ENCODE results near the gene IWS1. TPM values are rescaled to one million over a fixed set of nuclear protein-coding genes. Genes with fewer than 3 reads are reported as not detected.

IWS1 gene
- total and polyA plus RNA-seq, 12 donors = 17.8 to 51.9 (median 24.9) TPM

DNA sequence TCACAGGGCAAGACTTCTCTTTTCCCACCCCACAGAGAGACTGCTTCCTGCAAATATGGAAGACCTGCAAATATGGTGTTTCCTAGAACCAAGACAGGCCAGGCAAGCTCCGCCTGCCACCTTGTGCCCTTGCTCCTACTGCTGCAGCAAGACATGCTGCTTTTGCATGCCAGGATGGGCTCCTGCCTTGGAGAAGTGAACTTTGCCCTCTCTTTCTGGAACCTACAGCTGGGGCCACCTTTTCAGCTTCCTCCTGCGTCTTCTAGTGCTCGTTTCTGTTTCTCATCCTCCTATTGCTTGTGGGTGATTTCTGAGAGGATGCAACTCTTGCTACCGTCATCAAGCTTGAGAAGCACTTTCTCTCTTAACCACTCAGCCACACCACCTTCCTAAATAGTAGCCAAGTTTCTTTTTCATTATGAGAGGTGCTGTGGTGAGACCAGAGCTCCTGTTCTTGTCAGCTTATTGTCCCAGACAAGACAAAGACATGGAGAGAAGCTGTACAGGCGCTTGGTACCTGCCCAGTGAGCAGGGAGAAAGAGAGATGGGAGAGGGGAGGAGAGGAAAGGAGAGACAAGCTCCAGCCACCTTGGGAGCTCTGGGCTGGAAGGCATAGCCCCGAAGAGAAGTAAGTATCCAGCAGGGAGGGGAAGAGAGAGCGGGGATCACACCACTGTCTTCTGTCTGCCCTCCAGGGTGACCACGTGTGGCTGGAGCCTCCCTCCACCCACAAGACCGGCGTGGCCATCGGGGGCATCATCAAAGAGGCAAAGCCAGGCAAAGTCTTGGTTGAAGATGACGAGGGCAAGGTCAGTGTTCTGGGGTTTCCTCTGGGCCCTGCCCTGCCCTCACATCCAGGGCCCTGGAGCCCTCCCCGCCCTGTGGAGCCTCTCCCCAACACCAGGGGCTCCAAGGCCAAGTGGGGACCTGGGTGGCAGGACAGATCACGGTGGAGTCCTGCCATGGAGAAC, 37.5 kb upstream of the IWS1 start:
- Histone ChIP-seq H3K27me3 (no peaks in the 10 kb centered on the region), H3K27ac (no peak overlapping the region), H3K4me1 (replicated peaks in 1 of 2) (no peaks in the 10 kb centered on the region), H3K36me3 (replicated peaks in 1 of 2) (no peaks in the 10 kb centered on the region), H3K4me3 (no peak overlapping the region), H3K9me3 (replicated peaks in 1 of 3) (no peaks in the 10 kb centered on the region)
- TF ChIP-seq, protein P1, sequence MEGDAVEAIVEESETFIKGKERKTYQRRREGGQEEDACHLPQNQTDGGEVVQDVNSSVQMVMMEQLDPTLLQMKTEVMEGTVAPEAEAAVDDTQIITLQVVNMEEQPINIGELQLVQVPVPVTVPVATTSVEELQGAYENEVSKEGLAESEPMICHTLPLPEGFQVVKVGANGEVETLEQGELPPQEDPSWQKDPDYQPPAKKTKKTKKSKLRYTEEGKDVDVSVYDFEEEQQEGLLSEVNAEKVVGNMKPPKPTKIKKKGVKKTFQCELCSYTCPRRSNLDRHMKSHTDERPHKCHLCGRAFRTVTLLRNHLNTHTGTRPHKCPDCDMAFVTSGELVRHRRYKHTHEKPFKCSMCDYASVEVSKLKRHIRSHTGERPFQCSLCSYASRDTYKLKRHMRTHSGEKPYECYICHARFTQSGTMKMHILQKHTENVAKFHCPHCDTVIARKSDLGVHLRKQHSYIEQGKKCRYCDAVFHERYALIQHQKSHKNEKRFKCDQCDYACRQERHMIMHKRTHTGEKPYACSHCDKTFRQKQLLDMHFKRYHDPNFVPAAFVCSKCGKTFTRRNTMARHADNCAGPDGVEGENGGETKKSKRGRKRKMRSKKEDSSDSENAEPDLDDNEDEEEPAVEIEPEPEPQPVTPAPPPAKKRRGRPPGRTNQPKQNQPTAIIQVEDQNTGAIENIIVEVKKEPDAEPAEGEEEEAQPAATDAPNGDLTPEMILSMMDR (IDR thresholded peaks at IDR 0.05) = no peak
- TF ChIP-seq POLR2A (IDR thresholded peaks at IDR 0.05) = no peak
- intact Hi-C loops (cut with DNase I) = no loop called here
- 65 to 88% (median 73%) methylated on average over 13 to 14 of the region's 14 CpGs for WGBS, 4 donors
- peak in 1 of 7 donors; percentile 31 for DNase-seq

DNA sequence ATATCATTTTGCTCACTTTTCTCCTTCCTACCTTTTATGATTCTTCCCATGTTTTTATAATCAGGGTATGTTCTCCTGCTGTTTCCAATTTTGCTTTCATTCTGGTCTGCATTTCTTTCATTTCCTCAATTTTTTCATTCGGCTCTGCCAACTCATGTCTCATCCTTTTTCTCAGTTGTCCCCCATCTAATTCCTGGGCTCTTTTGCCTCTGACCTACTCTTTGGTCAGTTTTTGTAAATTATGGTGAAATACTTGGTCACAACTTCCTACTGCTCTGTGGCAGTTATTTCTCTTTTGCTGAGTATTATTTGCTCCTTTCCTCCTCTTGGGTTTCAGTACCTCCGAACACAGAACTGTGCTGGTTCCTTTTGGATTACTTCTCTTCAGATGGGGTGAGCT, 36.6 kb upstream of the IWS1 start:
- Histone ChIP-seq H3K27ac (no peak overlapping the region), H3K36me3 (replicated peaks in 1 of 2) (no peaks in the 10 kb centered on the region), H3K27me3 (no peaks in the 10 kb centered on the region), H3K4me3 (no peak overlapping the region), H3K4me1 (replicated peaks in 1 of 2) (no peaks in the 10 kb centered on the region), H3K9me3 (replicated peaks in 1 of 3) (no peaks in the 10 kb centered on the region)
- TF ChIP-seq POLR2A (IDR thresholded peaks at IDR 0.05) = no peak
- TF ChIP-seq, protein P1 (IDR thresholded peaks at IDR 0.05) = no peak
- intact Hi-C loops (cut with DNase I) = no loop called here
- 73 to 84% (median 78%) methylated on average over 2 of the region's 2 CpGs for WGBS, 4 donors
- no peak for DNase-seq

DNA sequence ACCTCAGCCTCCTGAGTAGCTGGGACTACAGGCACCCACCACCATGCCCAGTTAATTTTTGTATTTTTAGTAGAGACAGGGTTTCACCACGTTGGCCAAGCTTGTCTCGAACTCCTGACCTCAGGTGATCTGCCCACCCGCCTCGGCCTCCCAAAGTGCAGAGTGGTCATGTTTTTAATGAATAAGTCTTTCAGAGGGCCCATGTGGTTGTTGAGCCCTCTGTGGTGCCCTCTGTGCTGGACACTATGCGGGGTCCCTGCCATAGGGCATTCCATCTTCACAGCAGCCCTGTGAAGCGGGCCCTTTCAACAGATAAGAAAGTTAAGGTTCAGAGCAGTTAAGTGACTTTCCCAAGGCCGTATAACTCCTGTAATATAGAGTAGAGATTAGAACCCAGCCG, 35.1 kb upstream of the IWS1 start:
- Histone ChIP-seq H3K4me1 (replicated peaks in 1 of 2) (no peaks in the 10 kb centered on the region), H3K27ac (no peak overlapping the region), H3K4me3 (no peak overlapping the region), H3K36me3 (replicated peaks in 1 of 2) (no peaks in the 10 kb centered on the region), H3K27me3 (no peaks in the 10 kb centered on the region), H3K9me3 (replicated peaks in 1 of 3) (no peaks in the 10 kb centered on the region)
- intact Hi-C loops (cut with DNase I) = no loop called here
- WGBS, 4 donors = 86 to 92% (median 90%) methylated on average over 8 of the region's 8 CpGs
- peak in 1 of 7 donors; percentile 34 for DNase-seq
- TF ChIP-seq, protein P1 (IDR thresholded peaks at IDR 0.05) = no peak
- no peak for TF ChIP-seq POLR2A (IDR thresholded peaks at IDR 0.05)

DNA sequence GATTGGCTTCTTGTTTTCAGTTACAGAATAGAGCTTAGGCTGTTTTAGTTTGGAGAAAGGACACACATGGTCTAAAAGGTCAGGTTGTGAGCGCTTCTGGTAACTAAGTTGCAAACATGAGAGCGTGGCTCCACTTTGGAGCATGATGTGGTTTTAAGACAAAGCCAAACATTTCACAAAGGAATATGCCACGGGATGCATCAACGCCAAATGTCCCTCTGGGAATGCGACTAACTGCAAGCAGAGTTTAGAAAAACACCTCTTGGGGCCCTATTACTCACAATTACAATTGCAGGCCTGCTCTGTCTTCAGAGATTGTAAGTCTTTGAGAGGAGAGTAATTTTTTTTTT, 34.6 kb upstream of the IWS1 start:
- WGBS, 4 donors = 72 to 85% (median 82%) methylated on average over 5 of the region's 5 CpGs
- TF ChIP-seq POLR2A (IDR thresholded peaks at IDR 0.05) = no peak
- TF ChIP-seq, protein P1 (IDR thresholded peaks at IDR 0.05) = no peak
- no peak overlapping the region for H3K27ac ChIP-seq
- H3K27me3 ChIP-seq = no peaks in the 10 kb centered on the region
- no peak overlapping the region for H3K4me3 ChIP-seq
- H3K36me3 ChIP-seq (replicated peaks in 1 of 2) = no peaks in the 10 kb centered on the region
- no peaks in the 10 kb centered on the region for H3K9me3 ChIP-seq (replicated peaks in 1 of 3)
- no peaks in the 10 kb centered on the region for H3K4me1 ChIP-seq (replicated peaks in 1 of 2)
- DNase-seq = no peak
- intact Hi-C loops (cut with DNase I) = no loop called here
